Neural cell (in vitro differentiated cells): ENCODE data around the gene TBC1D14.

Experiments
- CTCF ChIP-seq: fragments of 450-650 bp; IDR thresholded peaks from 2 replicates; pipeline ENCODE4 v1.5.1; 2014; ENCODE audit warnings: antibody characterized with exemption, mild to moderate bottlenecking, moderate library complexity; ENCODE audit not compliant: poor library complexity, severe bottlenecking
- TAF1 ChIP-seq: IDR thresholded peaks from 2 replicates; pipeline ENCODE4 v1.6.1; 2012; ENCODE audit warnings: low read depth

DNA sequence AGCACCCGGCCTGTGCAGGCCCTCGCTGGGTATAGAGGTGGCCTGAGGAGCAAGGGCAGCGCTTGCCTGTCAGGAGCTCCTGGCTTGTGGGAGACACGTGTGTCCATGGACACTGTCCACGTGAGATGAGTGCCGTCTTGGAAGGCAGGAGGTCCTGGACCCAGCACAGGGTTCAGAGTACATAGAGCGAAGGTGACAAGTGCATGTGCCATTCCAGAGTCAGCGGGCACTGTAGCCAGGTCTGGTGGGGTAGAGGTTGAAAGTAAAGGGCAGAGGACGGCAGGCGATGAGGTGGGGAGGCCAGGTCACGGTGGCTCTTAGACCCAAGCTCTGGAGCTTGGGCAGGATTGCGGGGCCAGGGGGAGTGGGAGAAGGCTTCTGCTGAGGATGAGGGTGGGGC is 105.2 kb downstream of the TBC1D14 start:
- no peak for TF ChIP-seq CTCF
- TF ChIP-seq TAF1: no peak
